ENCODE results near the gene L3MBTL2.

DNA sequence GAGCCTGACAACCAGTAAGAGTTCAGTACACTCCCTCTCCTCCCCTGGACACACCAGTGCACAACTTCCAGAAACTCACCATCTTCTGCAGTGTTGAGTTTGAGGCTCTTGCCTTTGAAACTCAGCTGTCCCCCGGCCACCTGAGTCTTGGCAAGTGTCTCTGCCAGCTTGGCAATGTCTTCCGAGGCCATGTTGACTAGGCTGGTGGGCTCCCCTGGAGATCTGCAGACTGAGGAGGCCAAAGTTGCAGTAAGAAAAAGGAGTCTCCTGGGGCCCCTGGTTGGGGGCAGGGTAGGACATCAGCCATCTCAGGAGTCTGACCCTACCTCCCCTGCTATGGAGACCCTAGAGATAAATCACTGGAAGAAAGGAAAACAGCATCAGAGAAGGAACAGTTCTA lies 75.7 kb downstream of the L3MBTL2 start:
- TF ChIP-seq CTCF (IDR thresholded peaks at IDR 0.05) (no peak), POLR2AphosphoS5 (IDR thresholded peaks at IDR 0.05) (no peak)
